GM12878 (cell line): ENCODE results near the gene TOX2. TPM values are rescaled to one million over a fixed set of nuclear protein-coding genes. Genes with fewer than 3 reads are reported as not detected.

ENCODE experiments used
- ATAC-seq: fragments of 200-7000 bp; cut with Tn5 transposase; 3 replicates; pipeline ENCODE4 v1.9.1; 2020; ENCODE audit warnings: mild to moderate bottlenecking, moderate library complexity
- BruUV-seq: library from RNA; stranded (reverse); fragments of 400-500 nt; replicated peaks from 2 replicates; lab custom pipeline; 2021; lab: Mats Ljungman, UMichigan
- CTCF ChIA-PET: fragments of 300-600 bp; sonication (Branson Sonifier 250); formaldehyde crosslinking; extraction: SDS; loops from one replicate; lab custom pipeline; 2021; ENCODE audit warnings: inconsistent platforms; lab: Yijun Ruan, JAX
- POLR2A ChIA-PET: fragments of 350-600 bp; formaldehyde crosslinking; extraction: SDS; loops from one replicate; lab custom pipeline; 2021; ENCODE audit warnings: inconsistent platforms; lab: Charles Lee
- RAD21 ChIA-PET: fragments of 300-600 bp; sonication (Branson Sonifier 250); formaldehyde crosslinking; loops from one replicate; lab custom pipeline; 2023; ENCODE audit warnings: antibody characterized with exemption; ENCODE audit not compliant: unreplicated experiment; lab: Charles Lee
- SMC1A ChIA-PET: fragments of 300-600 bp; sonication (Branson Sonifier 250); formaldehyde crosslinking; loops from one replicate; lab custom pipeline; 2023; ENCODE audit not compliant: unreplicated experiment, uncharacterized antibody; lab: Charles Lee
- DNase-seq: peaks from one replicate; pipeline ENCODE4 v3.0.0-alpha.2; 2011; ENCODE audit warnings: low read depth, low spot score
- FAIRE-seq: peaks from 3 replicates; lab custom pipeline; 2011; peaks lifted over from hg19 to GRCh38; lab: Jason Lieb, UNC
- H2AFZ ChIP-seq: 2 replicates; pipeline ENCODE4 v1.6.0; 2011; ENCODE audit warnings: low read depth, low read length, control low read depth; ENCODE audit not compliant: control insufficient read depth
- H3K27ac ChIP-seq: 2 replicates; pipeline ENCODE4 v1.5.1; 2011; ENCODE audit warnings: control low read depth; ENCODE audit not compliant: control insufficient read depth, insufficient read depth
- H3K27me3 ChIP-seq, 2 experiments: replicated peaks in 1 of 2; 2 replicates each; pipeline versions ENCODE4 v1.6.0 to v1.6.1; 2011; ENCODE audit warnings: low read length in 1 of 2; ENCODE audit not compliant: control insufficient read depth in 2 of 2, insufficient read depth in 2 of 2
- H3K36me3 ChIP-seq, 2 experiments: 2 replicates each; pipeline ENCODE4 v1.5.1; 2011; ENCODE audit warnings: low read length in 1 of 2; ENCODE audit not compliant: control insufficient read depth in 2 of 2, insufficient read depth in 2 of 2
- H3K4me1 ChIP-seq: 2 replicates; pipeline ENCODE4 v1.6.1; 2011; ENCODE audit warnings: mild to moderate bottlenecking, low read length, moderate library complexity, mixed read lengths; ENCODE audit not compliant: control insufficient read depth, insufficient read depth
- H3K4me2 ChIP-seq: 2 replicates; pipeline ENCODE4 v1.6.0; 2011; ENCODE audit warnings: control low read depth; ENCODE audit not compliant: control insufficient read depth, insufficient read depth
- H3K4me3 ChIP-seq: fragments of 200-600 bp; sonication (generic); 2 replicates; pipeline ENCODE4 v1.5.1; 2016
- H3K79me2 ChIP-seq: 2 replicates; pipeline ENCODE4 v1.6.0; 2011; ENCODE audit warnings: low read length; ENCODE audit not compliant: control insufficient read depth, insufficient read depth
- H3K9ac ChIP-seq: 2 replicates; pipeline ENCODE4 v1.8.0; 2011; ENCODE audit warnings: low read length, control low read depth, mixed read lengths; ENCODE audit not compliant: control insufficient read depth, insufficient read depth
- H3K9me3 ChIP-seq: replicated peaks from 3 replicates; pipeline ENCODE4 v1.5.1; 2011; ENCODE audit warnings: mild to moderate bottlenecking, low read length; ENCODE audit not compliant: control insufficient read depth, insufficient read depth
- H4K20me1 ChIP-seq: 2 replicates; pipeline ENCODE4 v1.6.0; 2011; ENCODE audit not compliant: control insufficient read depth, insufficient read depth
- NRF1 ChIP-seq: conservative IDR thresholded peaks from 2 replicates; pipeline ENCODE4 v1.6.1; 2011; ENCODE audit warnings: mild to moderate bottlenecking, low read depth, low read length, improper control_type of control experiment
- RELA ChIP-seq: fragments of 450-650 bp; IDR thresholded peaks from 2 replicates; pipeline ENCODE4 v1.8.0; 2014; ENCODE audit warnings: borderline replicate concordance; ENCODE audit not compliant: partially characterized antibody
- RELB ChIP-seq: fragments of 450-650 bp; IDR thresholded peaks from 2 replicates; pipeline ENCODE4 v1.6.1; 2017; ENCODE audit warnings: low read depth, mild to moderate bottlenecking, moderate library complexity
- RFX5 ChIP-seq: IDR thresholded peaks from 2 replicates; pipeline ENCODE4 v1.6.1; 2011; ENCODE audit warnings: low read depth, low read length, improper control_type of control experiment
- SREBF1 ChIP-seq: IDR thresholded peaks from 2 replicates; pipeline ENCODE4 v1.6.1; 2012; ENCODE audit warnings: mild to moderate bottlenecking, low read length
- TBL1XR1 ChIP-seq: IDR thresholded peaks from 2 replicates; pipeline ENCODE4 v1.6.1; 2012; ENCODE audit warnings: low read depth, low read length, improper control_type of control experiment
- ZBTB40 ChIP-seq: fragments of 450-650 bp; IDR thresholded peaks from 2 replicates; pipeline ENCODE4 v1.6.1; 2016; ENCODE audit warnings: mild to moderate bottlenecking, moderate library complexity, borderline replicate concordance
- WGBS: methylation state at CpG from one replicate; pipeline ENCODE4 v1.1.6; 2016; ENCODE audit warnings: low lambda C conversion rate; ENCODE audit not compliant: insufficient replicate concordance, insufficient coverage; ENCODE audit errors: missing lambda C conversion rate; 5-methylcytosine and 5-hydroxymethylcytosine counted together
- in situ Hi-C: fragments of 300-500 bp; cut with MboI; formaldehyde crosslinking; loops from 9 replicates; pipeline ENCODE4 v1.14.3; 2018; ENCODE audit warnings: mixed read lengths
- intact Hi-C: fragments of 100-400 bp; cut with micrococcal nuclease; formaldehyde crosslinking; loops from one replicate; pipeline ENCODE4 v1.14.2; 2022; ENCODE audit not compliant: unreplicated experiment
- polyA plus RNA-seq, 11 experiments: library from polyadenylated mRNA; depleted of rRNA in 4 of 11; unstranded in 6 of 11; stranded (reverse) in 5 of 11; fragments of >200 nt; fragmentation: Nextera tagmentation in 4 of 11; fragmentation: Illumina TruSeq in 1 of 11; extraction: Ambion mirVana in 4 of 11; extraction: Trizol in 1 of 11; gene quantifications; 1 replicate in 1 of 11; 2 replicates in 10 of 11; pipeline versions ENCODE4 v1.2.1 to v1.2.3, GENCODE V29; 2011 to 2016; ENCODE audit warnings: inconsistent platforms in 2 of 11, missing spikeins in 2 of 11, low read depth in 1 of 11
- total RNA-seq, 4 experiments: library from RNA; depleted of rRNA in 3 of 4; stranded (reverse); fragments of >200 nt in 3 of 4; fragmentation: Illumina TruSeq in 1 of 4; extraction: Trizol in 1 of 4; gene quantifications; 2 replicates each; pipeline versions ENCODE4 v1.2.1 to v1.2.3, GENCODE V29; 2013 to 2021
- TF ChIP-seq, protein P1 (sequence below): fragments of 450-650 bp; IDR thresholded peaks from 2 replicates; pipeline ENCODE4 v1.6.1; 2017; ENCODE audit warnings: antibody characterized with exemption, mild to moderate bottlenecking, moderate library complexity
- TF ChIP-seq, protein P2 (sequence below): fragments of 450-650 bp; formaldehyde crosslinking; IDR thresholded peaks from 2 replicates; pipeline ENCODE4 v1.5.0; 2022; ENCODE audit warnings: mild to moderate bottlenecking, missing genetic modification characterization

TOX2 gene
- total and polyA plus RNA-seq, 10 of the 15 experiments (the other 5 are each of a cell fraction or from before 2014, with no cell fraction given) = 2.6 to 40.5 (median 7.9) TPM

GRCh38 chr20:43974695-43975094 lies 60.0 kb downstream of the TOX2 start (continued):
- no peak for TF ChIP-seq RELB
- TF ChIP-seq TBL1XR1 = no peak
- TF ChIP-seq RFX5 = no peak

DNA sequence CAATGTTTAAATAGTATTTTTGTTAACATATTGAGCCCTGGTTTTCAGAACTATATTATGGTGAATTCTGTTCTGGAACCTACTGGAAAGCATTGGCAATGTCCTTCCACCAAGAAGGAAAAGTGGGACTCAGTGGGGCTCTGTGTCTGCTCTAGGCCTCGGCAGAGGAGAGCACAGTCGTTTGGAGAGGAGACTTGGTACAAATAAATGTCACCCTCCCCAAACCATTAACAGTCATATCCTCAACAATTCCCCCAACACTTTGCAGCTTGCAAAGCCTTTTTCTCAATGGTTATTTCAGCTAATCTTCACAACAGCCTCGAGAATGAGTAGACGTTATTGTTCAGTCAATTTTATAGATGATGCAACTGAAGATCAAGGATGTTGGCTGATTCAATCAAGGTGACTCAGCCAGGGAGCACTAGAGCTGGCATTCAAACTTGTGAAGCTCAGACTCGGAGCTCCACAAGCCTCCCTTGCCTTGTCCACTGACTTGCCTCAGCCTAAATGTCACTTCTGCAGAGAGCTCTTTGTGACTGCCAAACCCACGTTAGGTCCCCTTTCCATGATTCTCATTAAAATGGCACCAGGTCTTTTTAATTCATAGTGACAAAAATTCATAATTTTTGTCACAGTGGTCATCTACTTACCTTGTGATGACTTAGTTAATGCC lies 60.6 kb downstream of the TOX2 start:
- SMC1A ChIA-PET = interaction anchor here (1.0 to 1.9 kb wide), 3 partner anchors 9 to 20 kb away, joined by 3 to 4 read pairs (median 3); no protein-coding TSS in a partner anchor
- WGBS = 70% methylated on average over 6 of the region's 6 CpGs
- no peak for TF ChIP-seq NRF1
- TF ChIP-seq, protein P1, sequence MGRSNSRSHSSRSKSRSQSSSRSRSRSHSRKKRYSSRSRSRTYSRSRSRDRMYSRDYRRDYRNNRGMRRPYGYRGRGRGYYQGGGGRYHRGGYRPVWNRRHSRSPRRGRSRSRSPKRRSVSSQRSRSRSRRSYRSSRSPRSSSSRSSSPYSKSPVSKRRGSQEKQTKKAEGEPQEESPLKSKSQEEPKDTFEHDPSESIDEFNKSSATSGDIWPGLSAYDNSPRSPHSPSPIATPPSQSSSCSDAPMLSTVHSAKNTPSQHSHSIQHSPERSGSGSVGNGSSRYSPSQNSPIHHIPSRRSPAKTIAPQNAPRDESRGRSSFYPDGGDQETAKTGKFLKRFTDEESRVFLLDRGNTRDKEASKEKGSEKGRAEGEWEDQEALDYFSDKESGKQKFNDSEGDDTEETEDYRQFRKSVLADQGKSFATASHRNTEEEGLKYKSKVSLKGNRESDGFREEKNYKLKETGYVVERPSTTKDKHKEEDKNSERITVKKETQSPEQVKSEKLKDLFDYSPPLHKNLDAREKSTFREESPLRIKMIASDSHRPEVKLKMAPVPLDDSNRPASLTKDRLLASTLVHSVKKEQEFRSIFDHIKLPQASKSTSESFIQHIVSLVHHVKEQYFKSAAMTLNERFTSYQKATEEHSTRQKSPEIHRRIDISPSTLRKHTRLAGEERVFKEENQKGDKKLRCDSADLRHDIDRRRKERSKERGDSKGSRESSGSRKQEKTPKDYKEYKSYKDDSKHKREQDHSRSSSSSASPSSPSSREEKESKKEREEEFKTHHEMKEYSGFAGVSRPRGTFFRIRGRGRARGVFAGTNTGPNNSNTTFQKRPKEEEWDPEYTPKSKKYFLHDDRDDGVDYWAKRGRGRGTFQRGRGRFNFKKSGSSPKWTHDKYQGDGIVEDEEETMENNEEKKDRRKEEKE = no peak
- no peak for TF ChIP-seq SREBF1
- TF ChIP-seq, protein P2, sequence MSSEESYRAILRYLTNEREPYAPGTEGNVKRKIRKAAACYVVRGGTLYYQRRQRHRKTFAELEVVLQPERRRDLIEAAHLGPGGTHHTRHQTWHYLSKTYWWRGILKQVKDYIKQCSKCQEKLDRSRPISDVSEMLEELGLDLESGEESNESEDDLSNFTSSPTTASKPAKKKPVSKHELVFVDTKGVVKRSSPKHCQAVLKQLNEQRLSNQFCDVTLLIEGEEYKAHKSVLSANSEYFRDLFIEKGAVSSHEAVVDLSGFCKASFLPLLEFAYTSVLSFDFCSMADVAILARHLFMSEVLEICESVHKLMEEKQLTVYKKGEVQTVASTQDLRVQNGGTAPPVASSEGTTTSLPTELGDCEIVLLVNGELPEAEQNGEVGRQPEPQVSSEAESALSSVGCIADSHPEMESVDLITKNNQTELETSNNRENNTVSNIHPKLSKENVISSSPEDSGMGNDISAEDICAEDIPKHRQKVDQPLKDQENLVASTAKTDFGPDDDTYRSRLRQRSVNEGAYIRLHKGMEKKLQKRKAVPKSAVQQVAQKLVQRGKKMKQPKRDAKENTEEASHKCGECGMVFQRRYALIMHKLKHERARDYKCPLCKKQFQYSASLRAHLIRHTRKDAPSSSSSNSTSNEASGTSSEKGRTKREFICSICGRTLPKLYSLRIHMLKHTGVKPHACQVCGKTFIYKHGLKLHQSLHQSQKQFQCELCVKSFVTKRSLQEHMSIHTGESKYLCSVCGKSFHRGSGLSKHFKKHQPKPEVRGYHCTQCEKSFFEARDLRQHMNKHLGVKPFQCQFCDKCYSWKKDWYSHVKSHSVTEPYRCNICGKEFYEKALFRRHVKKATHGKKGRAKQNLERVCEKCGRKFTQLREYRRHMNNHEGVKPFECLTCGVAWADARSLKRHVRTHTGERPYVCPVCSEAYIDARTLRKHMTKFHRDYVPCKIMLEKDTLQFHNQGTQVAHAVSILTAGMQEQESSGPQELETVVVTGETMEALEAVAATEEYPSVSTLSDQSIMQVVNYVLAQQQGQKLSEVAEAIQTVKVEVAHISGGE = no peak
- no peak for TF ChIP-seq ZBTB40
- TF ChIP-seq RELA = no peak

More for the DNA sequence above, 60.6 kb downstream of the TOX2 start:
- no TSS peak for BruUV-seq
- no peaks in the 10 kb centered on the region for H3K9me3 ChIP-seq
- no peaks in the 10 kb centered on the region for H4K20me1 ChIP-seq
- intact Hi-C loops (no loop called here), in situ Hi-C loops (no loop called here)
- ATAC-seq (no peak), FAIRE-seq (no peak), DNase-seq (no peak)
- H2AFZ ChIP-seq = no peak overlapping the region
- ChIA-PET CTCF (no interaction called here), RAD21 (no interaction called here), POLR2A (no interaction called here)
- H3K79me2 ChIP-seq = no peaks in the 10 kb centered on the region
- no peak overlapping the region for H3K4me3 ChIP-seq
- no peaks in the 10 kb centered on the region for H3K27me3 ChIP-seq
- H3K9ac ChIP-seq = no peak overlapping the region
- H3K4me2 ChIP-seq = no peak overlapping the region
- H3K36me3 ChIP-seq = peaks cover 0 to 2% of the 10 kb centered on the region in 2 experiments; a peak in 2 of 4 replicates
- H3K27ac ChIP-seq = no peak overlapping the region
- no peaks in the 10 kb centered on the region for H3K4me1 ChIP-seq
